Stimulated activated CD4-positive, alpha-beta T cell treated with anti-CD3 and anti-CD28 coated beads, Interleukin-15, amount 100 ng/mL, for 24 hours (primary cell): ENCODE results near the gene ITGB6.

ENCODE experiments used
- DNase-seq: peaks from one replicate; pipeline ENCODE4 v3.0.0-alpha.2; 2020

Gene ITGB6, protein sequence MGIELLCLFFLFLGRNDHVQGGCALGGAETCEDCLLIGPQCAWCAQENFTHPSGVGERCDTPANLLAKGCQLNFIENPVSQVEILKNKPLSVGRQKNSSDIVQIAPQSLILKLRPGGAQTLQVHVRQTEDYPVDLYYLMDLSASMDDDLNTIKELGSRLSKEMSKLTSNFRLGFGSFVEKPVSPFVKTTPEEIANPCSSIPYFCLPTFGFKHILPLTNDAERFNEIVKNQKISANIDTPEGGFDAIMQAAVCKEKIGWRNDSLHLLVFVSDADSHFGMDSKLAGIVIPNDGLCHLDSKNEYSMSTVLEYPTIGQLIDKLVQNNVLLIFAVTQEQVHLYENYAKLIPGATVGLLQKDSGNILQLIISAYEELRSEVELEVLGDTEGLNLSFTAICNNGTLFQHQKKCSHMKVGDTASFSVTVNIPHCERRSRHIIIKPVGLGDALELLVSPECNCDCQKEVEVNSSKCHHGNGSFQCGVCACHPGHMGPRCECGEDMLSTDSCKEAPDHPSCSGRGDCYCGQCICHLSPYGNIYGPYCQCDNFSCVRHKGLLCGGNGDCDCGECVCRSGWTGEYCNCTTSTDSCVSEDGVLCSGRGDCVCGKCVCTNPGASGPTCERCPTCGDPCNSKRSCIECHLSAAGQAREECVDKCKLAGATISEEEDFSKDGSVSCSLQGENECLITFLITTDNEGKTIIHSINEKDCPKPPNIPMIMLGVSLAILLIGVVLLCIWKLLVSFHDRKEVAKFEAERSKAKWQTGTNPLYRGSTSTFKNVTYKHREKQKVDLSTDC

DNA sequence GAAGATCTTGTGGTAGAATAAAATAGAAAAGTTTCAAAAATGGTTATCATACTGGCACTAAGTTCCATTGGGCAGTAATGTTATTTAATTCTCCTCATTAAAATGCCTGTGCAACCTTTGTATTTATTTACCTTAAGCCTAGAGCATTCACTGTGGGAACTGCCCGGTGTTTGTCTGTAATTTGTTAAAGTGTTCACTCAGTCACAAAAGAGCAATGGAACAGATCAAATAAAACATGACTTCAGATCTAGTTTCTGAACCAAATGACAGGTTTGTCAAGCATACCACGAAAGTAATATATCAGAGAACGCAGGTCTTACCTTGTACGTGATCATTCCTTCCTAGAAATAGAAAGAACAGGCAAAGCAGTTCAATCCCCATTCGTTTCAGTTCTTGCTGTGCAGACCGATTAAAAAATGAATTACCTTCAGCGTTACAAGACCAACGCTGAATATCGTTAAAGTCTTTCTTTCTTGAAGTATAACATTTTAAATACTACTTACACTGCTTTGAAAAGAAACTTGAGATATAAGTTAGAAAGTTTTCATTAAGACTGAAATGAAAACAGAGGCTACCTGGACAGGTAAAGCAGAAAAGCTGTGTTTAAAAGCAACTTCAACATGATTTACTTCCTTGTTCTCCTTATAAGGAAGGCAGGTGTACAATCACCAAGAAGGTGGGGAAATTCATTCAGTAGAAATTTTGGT lies at the start of gene ITGB6:
Gene ITGB6 (minus strand): TSS at position 590 of the 707 bp plus-strand sequence. CDS start 209 bp downstream, at position 381.
- no peak for DNase-seq

DNA sequence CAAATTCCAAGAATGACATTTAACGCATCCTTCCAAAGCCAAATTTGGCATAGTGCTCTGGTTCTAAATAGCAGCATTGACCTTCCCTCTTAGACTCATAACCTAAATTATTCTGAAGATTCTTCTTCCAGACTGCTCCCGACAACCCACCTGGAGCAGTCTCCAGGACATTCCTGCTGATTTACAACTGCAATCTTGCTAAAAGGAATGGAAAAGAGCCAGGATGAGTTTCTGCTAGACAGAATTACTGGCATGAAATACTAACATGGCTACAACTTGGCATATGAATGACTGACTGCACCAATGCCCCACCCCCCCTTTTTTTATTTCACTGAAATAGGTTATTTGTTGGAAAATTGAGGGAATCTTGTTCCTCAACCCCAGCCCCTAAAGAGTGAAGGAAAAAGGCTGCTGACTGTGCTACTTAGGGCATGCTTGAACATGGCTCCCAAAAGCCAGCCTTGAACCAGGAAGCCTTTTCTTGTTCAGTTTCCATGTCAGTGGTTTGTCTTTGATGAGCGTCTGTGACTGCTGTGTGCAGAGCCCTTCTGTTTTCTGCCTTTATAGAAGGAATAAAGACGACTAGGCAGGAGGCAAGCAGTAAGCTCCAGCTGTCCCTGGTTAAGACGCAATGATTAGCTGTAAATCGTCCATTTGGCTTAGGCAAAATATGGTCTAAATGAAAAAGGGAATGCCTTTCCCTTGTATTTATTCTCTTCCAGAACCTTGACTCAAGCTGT lies 47.4 kb upstream of the ITGB6 start:
- no peak for DNase-seq

DNA sequence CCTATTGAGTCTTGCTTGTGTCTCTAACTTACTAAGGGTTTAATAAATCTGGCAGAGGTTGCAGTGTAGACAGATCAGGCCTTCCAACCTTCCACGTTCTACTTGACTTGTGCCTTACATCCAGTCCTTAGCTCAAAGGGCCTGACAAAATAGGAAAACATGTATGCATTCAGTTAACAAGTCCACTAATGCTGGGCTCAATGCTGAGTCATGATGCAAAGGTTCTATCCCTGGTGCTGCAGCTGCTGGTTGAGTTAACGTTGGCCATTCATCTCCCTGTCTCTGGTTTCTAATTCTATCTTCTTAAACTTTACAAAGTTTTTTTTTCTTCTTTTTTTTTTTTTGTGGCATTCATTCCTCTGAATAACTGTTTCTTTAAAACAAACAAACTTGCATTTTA lies 46.3 kb upstream of the ITGB6 start:
- DNase-seq = no peak

DNA sequence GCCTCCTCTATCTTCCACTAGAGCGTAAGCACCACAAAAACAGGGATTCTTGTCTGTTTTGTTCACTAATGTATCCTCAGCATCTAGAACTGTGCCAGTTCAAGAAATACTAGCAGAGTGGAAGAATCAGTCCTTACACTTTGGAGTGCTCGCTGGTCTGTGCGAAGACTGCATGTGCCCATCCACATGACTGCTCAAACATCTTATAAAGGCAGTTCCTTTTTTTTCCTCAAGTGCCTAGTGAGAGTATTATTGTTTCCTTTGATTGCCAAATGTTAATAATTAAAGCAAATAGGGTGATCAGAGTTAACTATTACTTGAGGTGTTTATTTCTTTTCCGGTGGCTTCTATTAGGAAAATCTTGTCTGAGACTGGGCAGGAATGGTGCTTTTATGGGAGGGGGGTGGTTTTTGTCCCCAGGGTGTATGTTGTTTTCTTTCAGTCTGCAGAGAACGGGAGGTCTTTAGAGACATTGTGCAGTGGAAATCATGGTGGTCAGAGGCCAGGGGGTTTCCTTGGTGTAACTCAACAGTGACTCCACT lies 45.6 kb upstream of the ITGB6 start:
- no peak for DNase-seq

DNA sequence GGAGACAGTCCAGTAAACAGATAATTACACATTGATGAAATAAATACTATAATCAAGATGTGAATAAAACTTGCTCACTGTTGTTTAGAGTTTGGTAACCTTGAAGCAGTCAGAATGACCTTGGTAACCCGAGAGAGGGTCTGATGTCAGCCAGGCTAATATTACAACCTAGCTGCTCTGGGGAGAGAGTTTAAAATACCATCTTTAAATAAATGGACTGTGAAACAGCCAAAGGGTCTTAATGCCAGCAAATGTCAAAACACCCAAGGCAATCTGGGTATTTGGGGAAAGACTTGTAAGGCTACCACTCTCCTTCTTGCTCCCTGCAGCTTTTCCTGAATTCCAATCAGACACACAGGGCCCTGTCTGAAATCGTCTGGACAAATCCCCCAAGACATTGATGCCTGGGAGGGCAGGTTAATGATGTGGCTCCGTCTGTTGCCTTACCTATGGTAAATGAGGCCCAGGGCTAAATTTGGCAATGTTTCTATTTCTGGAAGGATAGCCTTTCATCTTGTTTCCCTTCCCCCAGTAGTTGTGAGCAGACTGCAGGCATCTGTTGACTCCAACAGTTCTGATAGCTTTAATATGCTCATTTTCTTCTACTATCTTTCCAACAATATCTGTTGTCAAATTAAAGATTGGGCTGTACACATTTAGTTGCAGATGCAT lies 43.0 kb upstream of the ITGB6 start:
- no peak for DNase-seq

DNA sequence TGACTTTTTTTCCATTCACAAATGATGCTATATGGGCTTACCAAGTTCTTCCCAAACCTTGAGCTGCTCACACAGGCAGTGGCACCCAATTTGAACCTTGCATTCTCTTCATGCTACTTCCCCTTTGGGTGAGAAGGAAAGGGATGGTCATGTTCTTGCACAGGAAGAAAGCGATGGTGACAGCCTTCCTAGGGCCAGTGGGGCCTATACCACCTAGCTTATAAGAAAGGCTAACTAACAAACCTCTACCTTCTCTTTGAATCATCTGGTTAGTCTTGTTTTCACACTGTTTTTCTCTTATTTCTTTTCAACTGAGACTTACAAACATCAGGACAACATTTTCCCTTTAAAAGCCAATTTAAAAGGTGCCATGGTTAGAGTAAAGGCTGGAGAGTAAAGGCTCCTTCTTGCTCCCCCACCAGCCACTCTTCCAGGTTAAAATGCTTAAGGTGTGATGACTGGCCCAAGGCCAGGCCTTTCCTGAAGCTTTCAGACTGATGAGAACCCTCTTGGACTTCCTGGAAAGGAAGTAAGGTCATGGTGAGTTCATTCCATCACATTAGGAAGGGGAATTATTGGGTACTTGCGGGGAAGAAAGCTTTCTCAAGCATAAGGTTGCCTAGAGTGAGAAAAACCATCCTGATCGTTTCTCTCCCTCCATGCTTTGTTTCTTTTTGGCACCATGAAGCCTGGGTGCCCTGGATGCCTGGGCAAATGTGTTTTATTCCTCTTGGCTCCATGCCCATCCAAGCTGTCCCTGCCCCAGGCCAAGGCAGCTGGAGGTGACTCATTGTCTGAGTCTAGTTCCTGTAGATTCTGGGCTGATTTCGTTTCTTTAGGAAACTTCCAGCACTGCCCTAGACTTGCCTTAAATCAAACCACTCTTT lies 41.4 kb upstream of the ITGB6 start:
- DNase-seq = no peak

DNA sequence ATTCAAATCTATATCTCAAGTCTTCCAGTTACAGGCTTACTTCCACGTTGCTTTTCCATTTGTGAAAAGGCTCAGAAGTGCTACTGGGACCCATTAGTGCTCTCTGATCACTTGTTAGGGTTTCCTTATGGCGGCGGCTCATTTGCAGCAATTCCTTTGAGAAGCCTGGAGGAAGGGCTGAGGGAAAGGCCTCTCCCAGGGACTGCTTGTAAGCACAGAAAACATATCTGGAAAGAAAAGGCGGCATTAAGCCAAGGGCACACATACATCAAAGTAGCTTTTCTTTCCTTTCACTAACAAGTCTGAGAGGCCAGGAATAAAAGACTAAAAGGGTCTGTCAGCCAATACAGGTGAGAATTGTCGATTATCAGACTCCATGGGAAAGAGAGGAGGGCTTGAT lies 39.4 kb upstream of the ITGB6 start:
- DNase-seq = no peak

DNA sequence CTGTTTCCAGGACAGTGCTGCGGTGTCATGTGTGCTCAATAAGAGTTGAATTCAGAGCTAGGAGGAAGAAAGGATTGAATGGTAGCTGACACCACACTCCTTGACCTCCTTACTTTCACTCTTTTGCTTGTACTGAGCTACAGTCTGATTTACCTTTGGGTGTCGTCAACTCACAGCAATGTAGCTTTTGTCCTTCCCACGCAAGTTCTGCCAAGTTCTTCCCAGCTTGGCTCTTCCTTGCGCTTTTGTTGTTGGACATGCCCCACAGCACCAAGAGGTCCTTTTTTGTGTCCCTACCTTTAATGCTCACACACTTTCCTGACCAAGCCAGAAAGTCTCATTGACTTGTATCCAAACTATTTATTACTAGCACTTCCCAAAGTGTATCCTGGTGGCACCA lies 38.3 kb upstream of the ITGB6 start:
- no peak for DNase-seq

DNA sequence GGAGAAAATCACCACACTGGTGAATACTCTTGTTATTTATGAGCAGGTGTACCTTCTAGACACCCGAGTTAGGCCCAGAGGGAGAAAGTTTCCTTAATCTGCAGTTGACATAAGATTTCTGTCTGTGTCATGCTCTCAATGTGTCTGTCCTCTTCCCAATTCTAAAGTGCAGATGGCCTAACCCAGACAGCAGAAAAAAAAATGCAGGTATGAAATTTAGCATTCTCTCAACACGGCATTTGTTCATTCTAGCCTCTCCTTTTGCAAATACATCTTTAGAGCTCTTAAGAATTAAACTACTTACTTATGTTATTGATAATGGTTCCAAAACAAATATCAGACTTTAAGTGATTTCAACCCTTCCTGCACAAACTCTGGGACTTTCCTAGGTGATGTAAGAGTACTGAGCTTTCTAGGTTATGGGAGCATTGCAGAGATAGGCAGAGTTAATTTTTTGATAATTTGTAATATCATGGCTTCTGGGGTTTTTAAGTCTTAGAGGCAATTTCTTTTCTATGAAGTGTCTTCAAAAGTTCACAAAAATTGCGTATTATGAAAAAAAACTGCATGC lies 32.9 kb upstream of the ITGB6 start:
- no peak for DNase-seq

DNA sequence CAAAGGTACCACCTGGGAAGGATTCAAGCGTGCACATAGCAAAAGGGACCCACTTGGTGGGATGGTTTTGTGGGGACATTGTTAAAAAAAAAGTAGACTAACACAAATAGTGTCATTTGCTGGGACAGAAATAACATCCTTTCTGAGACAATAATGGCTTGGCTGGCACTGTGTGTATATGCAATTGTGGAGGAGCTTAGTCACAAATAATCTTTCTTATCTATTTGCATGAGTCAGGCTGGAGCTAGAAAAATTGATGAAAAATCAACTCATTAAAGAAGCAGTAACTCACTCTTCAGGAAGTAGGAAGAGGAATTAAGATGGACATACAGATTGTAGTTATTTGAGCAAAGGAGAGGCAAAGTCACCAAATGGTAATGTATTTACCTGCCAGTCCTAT lies 29.5 kb upstream of the ITGB6 start:
- no peak for DNase-seq

DNA sequence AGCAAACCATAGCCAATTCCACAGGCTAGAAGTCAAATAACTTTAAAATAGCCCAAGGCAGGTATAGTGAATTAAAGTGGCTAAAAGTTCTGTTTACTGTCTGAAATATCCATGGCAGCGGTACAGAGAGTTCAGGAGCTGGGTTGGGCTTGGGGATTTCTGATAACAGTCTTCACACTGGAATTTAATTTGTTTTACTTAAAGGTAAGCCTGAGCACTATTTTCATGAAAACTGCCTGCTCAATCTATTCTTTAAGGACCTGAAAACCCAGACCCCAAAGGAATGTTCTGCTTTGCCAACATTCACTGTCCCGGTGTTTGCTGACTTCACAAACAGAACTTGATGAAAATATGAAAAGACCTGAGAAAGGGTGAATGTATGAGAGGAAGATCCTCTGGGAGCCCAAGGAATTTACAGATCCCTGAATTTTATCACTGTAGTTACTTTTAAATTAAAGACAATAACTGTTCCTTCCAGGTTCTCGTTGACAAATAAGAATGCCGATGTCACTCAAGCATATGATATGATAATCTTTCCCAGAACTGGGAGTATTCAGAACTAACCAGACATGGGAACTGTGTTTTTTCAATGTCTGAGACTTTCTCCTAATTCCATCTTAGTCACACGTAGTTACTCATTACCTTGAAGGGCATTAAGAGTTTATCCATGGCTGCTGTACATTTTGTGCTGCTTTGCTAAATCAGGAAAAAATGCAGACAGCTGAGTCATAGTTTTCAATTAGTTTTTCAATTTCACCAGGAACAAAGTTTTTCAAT lies 28.3 kb upstream of the ITGB6 start:
- DNase-seq = no peak

DNA sequence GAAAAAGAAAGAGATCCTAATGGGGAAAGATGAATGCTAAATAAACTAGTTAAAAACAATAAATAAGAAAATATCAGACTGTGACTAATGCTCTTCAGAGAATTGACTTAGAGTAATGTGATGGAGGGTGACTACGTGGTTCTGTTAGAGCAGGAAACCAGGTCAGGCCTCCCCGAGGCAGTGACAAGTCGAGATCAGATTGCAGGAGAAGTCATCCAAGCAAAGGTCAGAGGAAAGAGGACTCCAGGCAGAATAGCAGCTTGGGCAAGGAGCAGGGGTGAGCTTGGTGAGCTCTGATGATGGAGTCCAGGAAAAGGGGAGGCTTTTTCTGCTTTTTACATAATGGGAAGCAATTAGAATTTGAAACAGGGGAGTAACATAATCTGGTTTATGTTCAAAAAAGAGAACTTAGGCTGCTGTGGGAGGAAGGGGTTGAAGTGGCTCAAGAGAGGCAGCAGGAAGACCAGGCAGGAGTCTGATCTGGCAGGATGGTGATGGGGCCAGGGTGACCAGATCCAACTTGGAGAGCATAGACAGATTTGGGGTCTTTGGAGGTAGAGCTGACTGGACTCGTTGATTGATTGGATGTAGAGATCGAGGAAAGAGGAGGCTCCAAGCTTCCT lies 27.3 kb upstream of the ITGB6 start:
- no peak for DNase-seq

DNA sequence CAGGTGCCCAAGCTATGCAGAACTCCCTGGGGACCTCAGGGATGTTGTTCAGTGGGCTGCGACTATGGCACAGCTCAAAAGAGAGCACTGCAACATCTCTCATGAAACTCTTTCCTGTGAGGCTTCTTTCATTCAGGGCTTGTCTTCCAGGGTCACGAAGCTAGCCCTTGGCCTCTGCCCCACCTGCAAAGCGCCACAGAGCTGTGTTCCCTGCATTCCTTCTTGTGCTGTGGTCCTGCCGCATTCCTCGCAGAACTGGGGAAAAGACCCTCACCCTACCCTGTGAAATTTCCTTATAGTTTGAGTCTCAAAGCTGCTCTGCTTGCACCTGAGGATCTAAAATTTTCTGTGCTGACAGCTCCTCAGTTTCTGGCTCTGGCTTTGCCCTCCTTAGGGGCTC lies 26.3 kb upstream of the ITGB6 start:
- DNase-seq = no peak

DNA sequence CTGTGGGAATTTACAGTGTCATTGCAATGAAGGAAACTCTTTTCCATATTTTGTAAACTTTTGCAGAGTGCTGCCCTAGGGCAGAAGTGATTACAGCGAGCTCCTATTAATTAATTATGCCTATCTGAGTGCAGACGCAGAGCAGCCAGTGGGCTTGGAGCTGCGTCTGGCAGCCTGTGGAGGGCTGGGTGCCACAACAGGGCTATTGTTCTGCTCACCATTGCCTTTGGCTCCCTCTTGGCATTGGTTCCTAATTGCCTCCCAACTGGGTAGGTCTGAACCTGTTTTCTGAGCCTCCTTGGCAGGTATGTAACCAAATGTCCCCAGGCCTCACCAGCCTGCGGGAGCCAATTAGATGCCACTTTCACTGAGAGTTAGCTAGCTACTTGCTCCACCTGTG lies 25.6 kb upstream of the ITGB6 start:
- no peak for DNase-seq

DNA sequence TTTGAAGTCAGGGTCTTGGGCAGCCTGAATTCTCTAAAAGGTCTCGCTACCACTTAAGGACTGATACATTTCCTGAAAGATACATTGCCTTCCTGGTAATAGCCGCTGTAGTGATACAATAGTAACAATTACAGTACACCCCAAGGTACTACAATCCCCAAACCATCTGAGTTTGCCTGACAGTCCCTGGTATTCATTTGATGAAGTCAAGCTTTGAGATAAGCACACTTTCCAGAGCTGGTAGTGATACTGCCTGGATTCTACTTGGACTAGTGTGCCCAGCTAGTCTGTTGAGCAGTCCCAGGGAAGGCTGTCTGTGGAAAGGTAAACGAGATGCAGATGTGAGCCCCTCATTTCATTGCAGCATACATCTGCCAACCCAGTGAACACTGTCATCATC lies 24.4 kb upstream of the ITGB6 start:
- no peak for DNase-seq

DNA sequence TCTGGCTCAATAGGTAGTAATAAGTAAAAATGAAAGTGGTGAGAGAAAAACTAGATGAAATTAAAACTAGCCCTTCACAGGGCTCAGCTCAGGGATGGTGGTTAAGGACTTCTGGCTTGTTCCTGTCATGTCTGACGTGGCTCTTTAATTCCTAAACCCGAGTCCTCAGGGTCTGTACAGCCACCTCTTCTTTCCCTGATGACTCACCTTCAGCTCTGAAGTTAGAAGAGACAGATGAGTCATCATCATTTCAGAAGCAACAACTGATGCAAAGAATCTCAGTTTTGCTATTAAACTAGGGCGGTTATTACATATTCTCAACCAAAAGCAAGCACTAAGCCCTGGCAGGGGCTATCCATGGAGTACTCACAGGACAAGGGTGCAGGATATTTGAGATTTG lies 24.0 kb upstream of the ITGB6 start:
- peak; percentile 53 for DNase-seq

DNA sequence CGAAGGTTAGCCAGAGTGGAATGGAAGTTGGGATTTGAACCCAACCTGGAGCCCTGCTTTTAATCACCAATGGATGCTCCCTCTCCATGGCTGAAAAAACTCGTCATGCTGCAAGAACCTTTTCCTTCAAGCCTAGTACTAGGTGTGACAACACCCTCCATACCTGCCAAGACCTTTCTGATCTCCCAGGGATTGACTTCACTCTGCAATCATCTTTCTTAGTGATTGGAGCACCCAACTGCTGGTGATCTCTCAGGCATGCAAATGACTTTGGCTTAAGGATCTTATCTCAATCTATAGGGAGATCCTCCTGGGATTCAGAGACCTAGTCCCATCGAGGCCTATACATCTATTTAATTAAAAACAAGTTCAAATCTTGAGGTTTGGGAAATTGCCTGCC lies 23.5 kb upstream of the ITGB6 start:
- no peak for DNase-seq

DNA sequence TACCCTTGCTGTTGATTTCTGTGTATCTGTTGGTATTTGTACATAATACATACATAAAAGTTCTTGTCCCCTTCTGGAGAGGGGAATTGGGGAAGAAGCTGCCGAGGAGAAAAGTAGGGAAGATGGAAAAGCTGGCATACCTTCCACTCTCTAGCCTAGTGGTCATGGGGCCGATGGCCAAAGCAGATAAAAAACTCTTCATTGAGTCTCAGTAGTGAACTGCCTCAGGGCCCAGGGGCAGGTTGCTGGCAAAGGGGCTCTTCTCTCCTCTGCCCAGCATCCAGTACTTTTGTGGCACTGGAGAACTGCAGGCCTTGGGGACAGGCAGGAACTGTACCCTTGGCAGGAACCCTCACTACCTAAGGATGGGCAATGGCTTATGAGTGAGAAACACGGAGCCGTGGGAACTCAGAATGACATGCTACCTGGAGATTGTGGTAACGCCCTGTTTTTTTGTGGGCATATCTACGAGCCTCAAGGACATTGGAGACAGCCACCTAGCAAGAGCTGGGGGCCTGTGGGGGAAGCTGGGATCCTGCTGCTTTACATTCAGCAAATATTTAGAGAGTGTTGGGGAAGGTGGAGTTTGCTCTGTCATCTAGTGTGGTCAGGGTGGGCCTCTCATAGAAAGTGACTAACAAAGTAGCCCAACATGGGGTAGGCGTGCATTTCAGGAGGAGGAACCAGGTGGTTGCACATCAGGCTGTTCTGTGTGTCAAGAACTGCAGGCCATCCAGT lies 22.6 kb upstream of the ITGB6 start:
- DNase-seq = peak; percentile 7
